Activated CD8-positive, alpha-beta memory T cell treated with anti-CD3 and anti-CD28 coated beads for 48 hours (primary cell): Measurements from ENCODE around the gene TMPRSS7.

Source experiments
- DNase-seq, 3 experiments: peaks; one replicate each; pipeline ENCODE4 v3.0.0-alpha.2; 2020; ENCODE audit warnings: low read depth in 2 of 3, low spot score in 2 of 3

The TMPRSS7 gene, protein sequence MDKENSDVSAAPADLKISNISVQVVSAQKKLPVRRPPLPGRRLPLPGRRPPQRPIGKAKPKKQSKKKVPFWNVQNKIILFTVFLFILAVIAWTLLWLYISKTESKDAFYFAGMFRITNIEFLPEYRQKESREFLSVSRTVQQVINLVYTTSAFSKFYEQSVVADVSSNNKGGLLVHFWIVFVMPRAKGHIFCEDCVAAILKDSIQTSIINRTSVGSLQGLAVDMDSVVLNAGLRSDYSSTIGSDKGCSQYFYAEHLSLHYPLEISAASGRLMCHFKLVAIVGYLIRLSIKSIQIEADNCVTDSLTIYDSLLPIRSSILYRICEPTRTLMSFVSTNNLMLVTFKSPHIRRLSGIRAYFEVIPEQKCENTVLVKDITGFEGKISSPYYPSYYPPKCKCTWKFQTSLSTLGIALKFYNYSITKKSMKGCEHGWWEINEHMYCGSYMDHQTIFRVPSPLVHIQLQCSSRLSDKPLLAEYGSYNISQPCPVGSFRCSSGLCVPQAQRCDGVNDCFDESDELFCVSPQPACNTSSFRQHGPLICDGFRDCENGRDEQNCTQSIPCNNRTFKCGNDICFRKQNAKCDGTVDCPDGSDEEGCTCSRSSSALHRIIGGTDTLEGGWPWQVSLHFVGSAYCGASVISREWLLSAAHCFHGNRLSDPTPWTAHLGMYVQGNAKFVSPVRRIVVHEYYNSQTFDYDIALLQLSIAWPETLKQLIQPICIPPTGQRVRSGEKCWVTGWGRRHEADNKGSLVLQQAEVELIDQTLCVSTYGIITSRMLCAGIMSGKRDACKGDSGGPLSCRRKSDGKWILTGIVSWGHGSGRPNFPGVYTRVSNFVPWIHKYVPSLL

DNA sequence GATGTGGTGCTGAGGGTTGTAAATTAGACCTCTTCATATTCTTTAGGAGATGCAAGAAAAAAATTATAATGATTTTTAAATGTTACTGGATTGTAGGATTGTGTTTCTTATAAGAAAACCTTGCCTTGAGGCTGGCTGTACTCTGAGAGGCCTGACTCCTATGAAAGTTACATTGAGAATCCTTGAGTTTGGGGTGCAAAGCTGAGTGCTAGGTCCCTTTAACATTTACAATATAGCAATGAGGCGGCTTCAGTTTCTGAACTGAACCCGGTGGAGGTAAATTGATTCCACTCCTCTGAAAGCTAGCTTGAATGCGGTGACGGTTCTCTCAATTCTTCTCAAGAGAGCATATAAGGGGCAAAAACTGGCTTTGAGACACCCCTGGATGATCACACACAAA, at the start of gene TMPRSS7:
Gene TMPRSS7 (plus strand): TSS at position 301 of the 400 bp plus-strand sequence. CDS start 110 bp downstream, outside the sequence.
- DNase-seq = no peak

DNA sequence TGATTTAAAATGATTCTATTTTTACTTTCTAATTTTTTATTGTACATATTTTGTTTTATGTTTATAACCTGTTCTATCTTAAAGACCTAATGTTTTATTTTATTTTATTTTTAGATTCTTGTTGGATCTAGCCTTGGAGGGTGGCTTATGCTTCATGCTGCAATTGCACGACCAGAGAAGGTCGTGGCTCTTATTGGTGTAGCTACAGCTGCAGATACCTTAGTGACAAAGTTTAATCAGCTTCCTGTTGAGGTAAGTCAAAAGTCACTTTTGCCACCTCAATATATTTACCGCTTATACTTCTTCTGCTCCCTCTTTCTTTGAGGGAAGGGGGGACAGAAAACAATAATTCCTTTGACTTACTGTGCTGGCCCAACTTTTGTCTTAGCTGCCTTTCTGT, 47.7 kb upstream of the TMPRSS7 start:
- no peak for DNase-seq

DNA sequence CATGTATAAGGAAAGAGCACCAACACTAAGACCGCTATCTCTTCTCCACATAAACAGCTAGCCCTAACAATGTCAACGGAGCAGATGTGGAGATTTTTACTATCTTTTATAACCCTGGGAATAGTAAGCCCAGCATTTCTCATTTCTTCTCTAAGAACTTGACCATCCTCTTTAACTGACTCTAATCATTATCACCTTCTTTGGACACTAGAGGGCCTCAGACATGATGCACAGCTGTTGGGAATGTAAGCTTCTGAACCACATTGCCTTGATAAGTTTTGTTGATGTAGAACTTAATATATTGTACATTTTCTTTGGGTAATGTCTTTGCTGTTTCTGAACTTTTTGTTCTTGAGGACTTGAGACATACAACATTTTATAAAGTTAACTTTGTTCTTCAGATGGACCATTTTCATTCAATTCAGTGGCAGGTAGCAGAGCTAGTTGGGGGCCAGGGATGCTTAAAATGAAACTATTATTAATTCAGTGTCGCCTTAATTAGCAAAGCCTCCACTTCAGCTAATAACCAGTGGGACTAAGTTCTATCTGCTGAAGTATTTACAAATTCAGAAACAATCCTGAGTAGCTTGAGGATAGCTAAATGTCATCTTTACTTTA, 45.4 kb upstream of the TMPRSS7 start:
- no peak for DNase-seq

DNA sequence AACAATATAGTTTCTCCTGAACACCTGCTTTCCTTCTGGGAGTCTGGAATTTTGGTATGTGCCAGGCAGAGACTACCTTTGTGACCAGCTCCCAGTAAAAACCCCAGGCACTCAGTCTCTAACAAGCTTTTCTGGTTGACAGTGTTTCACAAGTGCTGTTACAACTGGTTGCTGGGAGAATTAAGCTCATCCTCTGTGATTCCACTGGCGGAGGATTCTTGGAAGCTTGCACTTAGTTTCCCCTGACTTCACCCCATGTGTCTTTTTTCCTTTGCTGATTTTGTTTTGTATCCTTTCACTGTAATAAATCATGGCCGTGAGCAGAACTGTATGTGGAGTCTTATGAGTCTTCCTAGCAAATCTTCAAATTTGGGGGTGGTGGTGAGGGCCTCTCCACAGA, 41.5 kb upstream of the TMPRSS7 start:
- DNase-seq = no peak

DNA sequence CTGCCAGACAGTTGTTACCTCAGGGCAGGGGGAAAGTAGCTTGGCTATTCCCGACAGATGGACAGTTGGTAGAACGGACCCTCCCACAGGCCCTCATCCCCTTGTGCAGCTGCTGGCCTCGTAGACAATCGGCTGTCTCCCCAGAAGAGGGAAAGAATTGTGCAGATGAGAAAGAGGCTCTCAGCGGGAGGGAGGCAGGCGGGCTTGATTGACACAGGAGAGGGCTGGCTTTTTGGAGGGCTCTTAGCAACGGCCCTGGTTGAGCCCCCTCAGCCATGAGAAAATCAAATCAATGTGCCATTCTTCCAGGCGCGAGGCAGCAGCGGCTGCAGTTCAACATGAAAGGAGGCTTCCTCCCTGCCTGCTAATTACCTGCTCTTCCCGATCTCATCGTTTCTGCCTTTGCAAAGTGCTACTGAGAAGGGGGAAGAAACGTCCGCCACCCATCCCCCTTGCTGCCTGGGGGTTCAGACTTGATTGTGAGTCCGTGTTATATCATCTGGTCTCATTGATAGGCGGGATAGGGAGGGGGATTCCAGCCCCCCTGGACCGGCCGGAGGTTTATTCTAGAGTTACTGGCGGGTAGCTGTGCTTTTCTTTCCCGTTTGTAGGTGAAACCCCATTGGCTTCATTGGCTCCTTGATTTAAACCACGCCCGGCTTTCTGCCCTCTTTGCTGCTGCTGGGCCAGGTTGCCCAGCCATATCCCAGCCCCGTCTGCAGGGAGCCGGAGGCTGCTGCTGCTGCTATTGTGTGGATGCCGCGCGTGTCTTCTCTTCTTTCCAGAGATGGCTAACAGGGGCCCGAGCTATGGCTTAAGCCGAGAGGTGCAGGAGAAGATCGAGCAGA, 35.7 kb upstream of the TMPRSS7 start, which contains the start of gene TAGLN3:
Gene TAGLN3 (plus strand): TSS at position 287 of the 848 bp plus-strand sequence. CDS start 501 bp downstream, at position 788.
- no peak for DNase-seq

DNA sequence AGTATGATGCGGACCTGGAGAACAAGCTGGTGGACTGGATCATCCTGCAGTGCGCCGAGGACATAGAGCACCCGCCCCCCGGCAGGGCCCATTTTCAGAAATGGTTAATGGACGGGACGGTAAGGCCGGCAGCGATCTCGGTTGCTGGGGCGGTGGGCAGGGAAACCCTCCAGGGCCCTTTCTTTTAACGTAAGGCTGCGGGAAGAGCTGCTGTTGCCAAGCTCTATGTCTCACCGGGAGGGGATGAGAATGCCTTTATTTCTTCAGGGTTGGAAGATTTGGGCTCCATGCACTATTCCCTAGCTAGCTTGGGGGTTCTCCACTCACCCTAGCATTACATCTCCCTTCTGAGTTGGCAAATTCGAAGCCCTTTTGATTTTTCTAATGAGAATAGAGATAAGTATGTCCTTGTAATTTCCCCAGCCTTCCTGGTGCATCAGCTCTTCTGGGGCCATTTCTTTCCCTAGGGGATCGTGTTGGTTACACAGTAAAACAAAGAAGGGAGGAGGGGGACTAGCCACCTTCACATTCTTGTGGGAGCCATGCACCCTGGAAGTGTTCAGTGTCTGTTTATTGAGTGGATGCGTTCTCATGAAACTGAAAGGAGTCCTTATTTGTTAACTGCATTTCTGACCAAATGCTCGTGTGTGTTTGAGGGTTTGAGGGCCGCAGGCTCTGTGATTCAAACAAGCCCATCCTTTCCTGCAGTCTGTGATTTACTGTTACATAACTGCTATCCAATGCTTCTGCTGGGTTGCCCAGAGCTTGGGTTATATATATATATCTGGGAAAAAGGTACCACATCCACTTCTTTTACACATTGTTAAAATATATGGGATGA, 34.8 kb upstream of the TMPRSS7 start:
- no peak for DNase-seq

DNA sequence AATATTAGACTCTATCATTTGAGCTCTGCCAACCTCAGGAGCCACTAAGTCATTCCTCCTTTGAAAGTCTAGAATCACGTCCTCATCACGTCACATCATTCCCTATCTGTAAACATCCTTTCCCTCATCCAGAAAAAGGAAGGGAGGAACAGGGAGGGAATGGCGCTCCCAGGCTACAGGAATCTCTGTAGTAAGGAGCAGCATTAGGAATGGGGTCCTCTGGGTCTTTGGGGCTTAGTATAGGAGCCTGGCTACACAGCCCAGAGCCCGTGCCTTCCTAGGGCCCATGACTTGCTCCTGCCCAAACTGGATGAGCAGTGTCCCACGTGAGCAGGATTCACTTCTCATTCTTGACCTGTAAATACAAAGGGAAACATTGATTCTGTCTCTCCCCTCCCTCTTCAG, 34.2 kb upstream of the TMPRSS7 start:
- DNase-seq = no peak

DNA sequence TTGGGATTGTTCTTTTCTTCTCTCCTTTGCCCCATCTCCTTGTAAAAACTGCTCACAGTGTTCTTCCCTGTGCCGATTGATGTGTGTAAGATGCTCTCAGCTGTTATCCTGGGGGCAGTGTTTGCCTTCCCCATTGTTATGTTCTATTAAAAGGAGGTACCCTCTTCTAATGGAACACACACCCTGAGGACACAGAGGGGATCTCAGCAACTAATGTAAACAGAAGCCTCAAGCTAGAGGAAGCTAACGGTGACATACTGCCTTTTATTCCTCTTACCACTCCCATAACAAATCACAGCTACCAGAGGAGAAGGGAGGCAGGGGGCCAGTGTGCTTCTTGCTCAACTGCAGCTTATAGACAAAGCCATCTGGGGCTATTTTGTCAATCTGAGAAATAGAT, 33.6 kb upstream of the TMPRSS7 start:
- DNase-seq = no peak

DNA sequence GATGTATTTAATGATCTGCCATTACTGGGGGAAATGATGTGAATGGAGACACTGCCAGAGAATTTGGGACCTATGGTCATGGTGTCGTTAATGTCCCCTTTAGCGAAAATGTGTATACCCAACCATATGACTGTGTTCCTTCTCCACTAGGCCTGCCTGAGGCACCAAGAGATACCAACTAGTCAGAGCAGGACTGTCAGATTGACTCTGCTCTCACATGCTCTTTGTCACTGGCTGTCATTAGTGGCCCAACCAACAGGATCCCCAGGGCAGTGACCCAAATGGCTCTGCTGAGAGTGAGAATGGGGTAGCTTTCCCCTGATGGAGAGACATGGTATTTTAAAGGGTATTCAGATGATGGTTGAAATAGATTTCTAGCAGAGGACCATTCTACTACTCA, 33.0 kb upstream of the TMPRSS7 start:
- no peak for DNase-seq

DNA sequence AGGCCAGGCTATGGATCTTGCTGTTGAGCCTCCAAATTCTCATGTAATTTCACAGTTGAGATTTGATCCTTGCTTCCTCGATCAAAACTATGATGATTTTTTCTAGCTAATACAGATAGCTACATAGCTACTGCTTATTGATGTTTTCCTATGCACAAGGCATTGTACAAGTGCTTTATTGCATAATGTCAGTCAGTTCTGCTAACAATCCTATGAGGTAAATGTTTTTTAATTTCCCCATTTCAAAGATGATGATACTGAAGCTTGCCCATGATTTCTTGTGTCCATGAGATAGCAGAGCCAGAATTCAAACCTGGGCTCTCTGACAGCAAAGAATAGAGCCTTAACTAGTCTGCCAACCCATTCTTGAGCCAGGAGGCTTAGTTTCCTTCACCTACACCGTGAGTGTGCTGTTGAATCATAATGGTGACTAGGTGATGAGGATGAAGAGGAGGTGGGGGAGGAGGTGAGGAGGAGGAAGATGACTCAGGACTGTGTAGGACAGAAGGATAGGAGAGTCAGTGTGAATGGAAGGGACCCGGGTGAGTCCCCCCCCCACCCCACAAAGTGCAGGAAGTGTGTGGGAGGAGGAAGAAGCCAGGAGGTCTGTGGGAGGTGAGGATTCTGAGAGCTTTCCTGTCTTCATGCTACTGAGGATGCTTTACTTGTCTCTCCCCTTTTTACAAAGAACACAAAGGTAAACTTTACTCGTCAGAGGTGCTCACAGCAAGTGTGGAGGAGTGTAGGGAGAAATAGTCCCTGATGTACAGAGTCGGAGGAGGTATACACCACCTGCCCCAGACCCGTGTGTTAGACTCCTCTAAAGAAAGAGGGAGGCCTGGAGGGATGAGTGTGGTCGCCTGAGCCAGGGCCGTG, 32.2 kb upstream of the TMPRSS7 start:
- DNase-seq = peak in 1 of 3 experiments; percentile 25

DNA sequence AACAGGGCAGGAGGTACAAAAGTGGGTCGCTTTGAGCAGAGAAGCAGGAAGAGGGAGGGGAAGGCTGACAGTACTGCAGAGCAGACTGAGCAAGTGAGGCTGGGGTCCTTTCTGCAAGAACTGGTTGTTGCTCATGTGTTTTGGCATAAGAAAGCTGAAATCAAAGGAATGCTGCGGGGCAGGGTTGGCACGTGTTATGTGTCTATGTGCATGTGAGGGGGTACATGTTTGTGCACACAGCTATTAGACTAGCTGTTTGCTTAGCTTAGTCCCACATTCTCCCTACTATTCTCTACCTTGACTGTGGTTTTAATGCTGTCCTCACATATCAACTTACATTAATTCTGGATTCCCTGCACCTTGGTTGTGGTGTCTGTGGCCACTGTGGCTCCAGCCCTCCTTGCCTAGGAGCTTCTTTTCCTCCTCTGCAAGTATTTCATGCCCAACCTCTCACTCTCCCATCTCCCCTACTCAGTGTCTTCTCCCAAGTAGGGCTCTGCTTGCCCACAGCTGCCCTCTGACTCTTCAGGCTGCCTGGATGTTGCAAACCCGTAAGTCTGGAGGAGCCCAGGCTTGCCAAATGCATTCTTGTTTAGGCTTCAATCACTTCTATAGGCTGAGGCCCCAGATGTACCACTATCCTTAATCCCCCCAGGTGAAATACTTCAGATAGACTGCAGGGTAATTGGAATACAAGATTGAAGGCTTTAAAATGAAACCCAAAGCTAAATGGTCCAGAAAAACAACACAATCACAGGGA, 31.0 kb upstream of the TMPRSS7 start:
- DNase-seq = no peak

DNA sequence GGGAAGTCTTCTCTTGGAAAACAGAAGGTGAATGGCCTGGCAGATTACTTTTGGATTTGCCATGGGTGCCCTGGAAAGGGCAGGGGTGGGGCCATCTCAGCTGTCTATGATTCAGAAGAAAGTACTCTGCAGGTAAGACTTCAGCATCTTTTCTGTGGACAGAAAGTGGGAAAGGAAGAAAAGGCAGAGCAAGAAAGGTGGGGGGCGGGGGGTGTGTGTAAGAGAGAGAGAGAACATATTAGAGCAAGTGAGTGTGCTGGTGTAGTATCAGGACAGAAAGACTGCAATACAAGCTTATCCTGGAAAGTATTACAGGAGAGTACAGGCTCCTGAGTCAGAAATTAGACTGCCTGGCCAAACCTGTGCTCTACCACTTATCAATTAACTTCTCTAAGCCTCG, 30.3 kb upstream of the TMPRSS7 start:
- no peak for DNase-seq

DNA sequence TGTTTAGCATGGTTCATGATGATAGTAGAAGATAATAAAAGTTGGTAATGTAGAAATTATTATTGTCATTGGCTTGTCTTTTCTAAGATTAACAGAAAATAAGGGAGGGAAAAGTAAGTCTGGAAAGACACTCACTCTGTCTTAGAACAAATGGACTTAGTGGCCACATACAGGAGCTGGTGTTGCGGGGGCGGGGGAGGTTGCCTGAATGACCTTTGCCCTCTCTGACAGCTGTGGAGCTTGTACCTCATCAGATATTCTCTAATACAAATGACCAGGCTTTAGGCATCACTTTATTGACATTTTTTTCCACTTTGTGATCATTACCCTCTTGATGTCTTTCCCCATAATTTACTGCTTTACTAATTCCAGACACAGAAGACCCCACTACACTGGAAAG, 29.9 kb upstream of the TMPRSS7 start:
- DNase-seq = no peak

DNA sequence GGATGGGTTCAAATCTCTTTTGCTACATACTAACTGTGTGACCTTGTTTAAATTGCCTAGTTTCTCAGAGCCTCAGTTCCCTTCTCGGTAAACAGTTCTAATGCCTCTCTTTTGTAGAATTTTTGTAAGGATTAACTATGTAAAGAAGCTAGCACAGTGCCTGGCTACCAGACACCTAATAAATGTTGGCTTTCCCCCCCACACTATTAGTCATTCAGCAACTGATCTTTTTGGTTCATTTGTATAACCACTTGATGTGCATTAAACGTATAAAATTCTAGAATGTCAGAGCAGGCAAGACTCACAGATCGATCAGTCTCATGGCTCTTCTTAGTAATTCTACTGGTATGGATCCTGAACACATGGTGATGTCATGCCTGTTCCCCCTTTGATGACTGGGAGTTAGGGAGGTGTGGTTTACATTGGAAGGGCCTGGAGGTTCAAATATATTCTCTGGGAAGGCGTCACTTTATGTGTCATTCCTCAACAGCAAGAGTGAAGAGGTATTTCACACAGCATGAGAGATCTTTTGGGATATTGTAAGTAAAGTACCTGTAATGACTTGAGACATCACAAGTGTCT, 29.4 kb upstream of the TMPRSS7 start:
- DNase-seq = no peak

DNA sequence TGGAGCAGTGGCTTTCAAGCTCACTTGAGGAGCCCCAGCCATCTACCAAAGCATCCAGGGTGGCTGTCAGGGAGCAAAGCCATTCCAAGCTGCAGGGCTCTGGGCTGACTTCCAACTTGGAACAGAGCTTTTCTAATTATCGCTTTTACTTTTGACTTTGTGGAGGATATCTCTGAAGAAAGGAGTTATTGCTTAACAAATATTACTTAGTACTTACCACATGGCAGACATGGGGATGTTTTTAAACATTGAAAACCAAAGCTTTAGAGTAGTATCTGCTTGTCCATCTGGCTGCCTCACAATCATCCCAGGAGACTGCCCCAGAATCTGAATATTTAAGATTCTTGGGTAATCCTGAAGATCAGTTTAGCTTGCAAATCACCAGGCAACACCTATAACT, 26.9 kb upstream of the TMPRSS7 start:
- no peak for DNase-seq

DNA sequence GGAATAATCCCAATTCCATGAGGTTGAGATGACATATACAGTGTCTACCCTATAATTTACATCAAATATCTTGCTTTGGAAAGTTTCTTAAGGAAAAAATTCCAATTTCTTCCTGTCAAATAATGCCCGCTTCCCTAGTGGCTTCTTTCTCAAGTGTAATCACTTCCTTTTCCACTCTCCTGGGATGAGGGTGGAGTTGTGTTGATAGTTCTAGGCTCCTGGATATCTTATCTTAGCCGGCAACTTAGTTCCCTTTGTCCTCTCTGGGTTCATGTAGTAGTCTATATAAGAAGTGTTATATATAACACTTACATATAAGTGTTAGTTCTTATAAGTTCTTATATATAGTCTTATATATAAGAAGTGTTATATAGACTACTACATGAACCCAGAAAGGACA, 24.9 kb upstream of the TMPRSS7 start:
- no peak for DNase-seq

DNA sequence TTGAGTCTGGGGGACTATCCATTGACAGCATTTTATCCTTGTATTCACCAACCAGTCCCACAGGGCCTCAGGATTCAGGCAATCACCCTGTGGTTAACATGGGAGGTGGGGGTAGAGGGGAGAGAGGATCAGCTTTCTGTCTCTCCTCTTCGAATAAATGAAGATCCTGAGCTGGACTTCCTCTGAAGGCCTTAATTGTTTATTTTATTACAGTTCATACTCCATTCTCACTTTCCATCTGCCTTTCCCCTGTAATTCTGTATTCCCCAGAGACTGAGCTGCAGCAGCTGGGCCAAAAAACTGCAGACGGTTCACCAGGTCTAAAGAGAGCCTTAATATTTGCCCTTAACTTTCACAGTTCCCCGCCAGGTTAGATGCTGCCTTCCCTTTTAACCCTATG, 23.9 kb upstream of the TMPRSS7 start:
- no peak for DNase-seq

DNA sequence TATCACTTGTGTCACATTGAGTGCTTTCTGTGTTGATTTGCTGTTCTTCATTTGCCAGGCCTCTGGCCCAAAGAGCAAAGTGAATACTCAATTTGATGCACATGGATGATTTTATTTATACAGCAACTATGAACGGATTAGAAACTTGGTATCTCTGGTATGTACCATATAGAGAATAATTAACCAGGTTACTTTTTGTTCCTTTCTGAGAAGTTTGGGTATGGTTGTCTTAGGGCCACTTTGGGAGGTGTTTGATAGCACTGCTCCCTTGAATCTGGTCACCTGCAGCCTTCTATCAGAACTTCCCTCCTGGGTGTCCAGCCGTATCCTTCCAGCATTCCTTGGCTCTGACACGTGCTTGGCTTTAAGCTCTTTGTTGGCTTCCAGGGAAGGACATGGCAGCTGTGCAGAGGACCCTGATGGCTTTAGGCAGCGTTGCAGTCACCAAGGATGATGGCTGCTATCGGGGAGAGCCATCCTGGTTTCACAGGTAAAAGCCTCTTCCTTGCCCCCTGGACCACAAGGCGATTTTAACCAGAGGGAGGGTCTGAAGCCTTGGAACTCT, 23.1 kb upstream of the TMPRSS7 start:
- DNase-seq = no peak
